Neural crest cell (in vitro differentiated cells): ENCODE measurements around the gene MAN2B2. TPM values are rescaled to one million over a fixed set of nuclear protein-coding genes. Genes with fewer than 3 reads are reported as not detected.

Source experiments
- DNase-seq: peaks from one replicate; pipeline ENCODE4 v3.0.0; 2021; ENCODE audit warnings: low read depth, mixed read lengths, low spot score
- H3K27ac Mint-ChIP-seq: one replicate; pipeline ENCODE4 v1.8.0; 2021; ENCODE audit warnings: mild to moderate bottlenecking, mixed read lengths; ENCODE audit not compliant: unreplicated experiment
- H3K27me3 Mint-ChIP-seq: 2 replicates; pipeline ENCODE4 v1.8.0; 2021; ENCODE audit warnings: low read depth, mild to moderate bottlenecking, mixed read lengths
- H3K36me3 Mint-ChIP-seq: 2 replicates; pipeline ENCODE4 v1.8.0; 2021; ENCODE audit warnings: low read depth, mild to moderate bottlenecking, mixed read lengths
- H3K4me1 Mint-ChIP-seq: 2 replicates; pipeline ENCODE4 v1.8.0; 2021; ENCODE audit warnings: mixed read lengths
- H3K4me3 Mint-ChIP-seq: one replicate; pipeline ENCODE4 v1.8.0; 2021; ENCODE audit warnings: mild to moderate bottlenecking, mixed read lengths
- H3K9me3 Mint-ChIP-seq: 2 replicates; pipeline ENCODE4 v1.8.0; 2021; ENCODE audit warnings: mixed read lengths
- CTCF ChIP-seq: fragments of 200-600 bp; sonication (generic); conservative IDR thresholded peaks from 2 replicates; pipeline ENCODE4 v1.5.0; 2021; ENCODE audit warnings: antibody characterized with exemption, mild to moderate bottlenecking
- total RNA-seq: library from RNA; stranded (reverse); gene quantifications from 2 replicates; pipeline ENCODE4 v1.2.1, GENCODE V29; 2021

The MAN2B2 gene
- total RNA-seq, 1 donor from 2014 or later: 9.4 TPM

GRCh38 chr4:6538111-6538510, 36.9 kb upstream of the MAN2B2 start:
- no peaks in the 10 kb centered on the region for H3K4me1 Mint-ChIP-seq
- H3K4me3 Mint-ChIP-seq: no peak overlapping the region
- H3K27ac Mint-ChIP-seq: no peak overlapping the region
- peaks cover 56% of the 10 kb centered on the region for H3K27me3 Mint-ChIP-seq
- H3K9me3 Mint-ChIP-seq: peaks cover 3% of the 10 kb centered on the region
- no peak for TF ChIP-seq CTCF
- H3K36me3 Mint-ChIP-seq: no peaks in the 10 kb centered on the region
- DNase-seq: no peak

- TF ChIP-seq CTCF: no peak
- peaks cover 60% of the 10 kb centered on the region for H3K27me3 Mint-ChIP-seq
These were observed 36.4 kb upstream of the MAN2B2 start for GRCh38 chr4:6538575-6538974.

GRCh38 chr4:6539009-6539764, 35.8 kb upstream of the MAN2B2 start:
- DNase-seq: no peak
- Mint-ChIP-seq H3K9me3 (peaks cover 3% of the 10 kb centered on the region), H3K27ac (no peak overlapping the region), H3K4me3 (no peak overlapping the region), H3K4me1 (no peaks in the 10 kb centered on the region), H3K36me3 (no peaks in the 10 kb centered on the region), H3K27me3 (peaks cover 66% of the 10 kb centered on the region)
- TF ChIP-seq CTCF: no peak

More at GRCh38 chr4:6538575-6538974, 36.4 kb upstream of the MAN2B2 start:
- Mint-ChIP-seq H3K4me1 (no peaks in the 10 kb centered on the region), H3K9me3 (peaks cover 3% of the 10 kb centered on the region), H3K4me3 (no peak overlapping the region), H3K36me3 (no peaks in the 10 kb centered on the region), H3K27ac (no peak overlapping the region)
- no peak for DNase-seq

- no peaks in the 10 kb centered on the region for H3K4me1 Mint-ChIP-seq
- DNase-seq: no peak
- TF ChIP-seq CTCF: no peak
- no peaks in the 10 kb centered on the region for H3K36me3 Mint-ChIP-seq
- H3K27me3 Mint-ChIP-seq: peaks cover 81% of the 10 kb centered on the region
- peaks cover 3% of the 10 kb centered on the region for H3K9me3 Mint-ChIP-seq
- H3K27ac Mint-ChIP-seq: no peak overlapping the region
- no peak overlapping the region for H3K4me3 Mint-ChIP-seq
These were observed 34.1 kb upstream of the MAN2B2 start for GRCh38 chr4:6540879-6541278.

- H3K4me1 Mint-ChIP-seq: no peaks in the 10 kb centered on the region
- no peak overlapping the region for H3K27ac Mint-ChIP-seq
- H3K9me3 Mint-ChIP-seq: peaks cover 3% of the 10 kb centered on the region
These were observed 33.2 kb upstream of the MAN2B2 start for GRCh38 chr4:6541789-6542188.

More at GRCh38 chr4:6541789-6542188, 33.2 kb upstream of the MAN2B2 start:
- Mint-ChIP-seq H3K36me3 (no peaks in the 10 kb centered on the region), H3K27me3 (peaks cover 81% of the 10 kb centered on the region), H3K4me3 (no peak overlapping the region)
- TF ChIP-seq CTCF: no peak
- no peak for DNase-seq
